HCT116 (cell line): ENCODE data around the gene GPATCH2L.

Experiments
- ATF3 ChIP-seq: IDR thresholded peaks from 2 replicates; pipeline ENCODE4 v1.6.1; 2012
- CTCF ChIP-seq, 3 experiments: fragments of 200-600 bp in 1 of 3; sonication (generic) in 1 of 3; IDR thresholded peaks in 2 of 3; conservative IDR thresholded peaks in 1 of 3; 2 replicates each; pipeline ENCODE4 v1.5.1; 2012 to 2017; ENCODE audit warnings: low read depth in 2 of 3, low read length in 2 of 3, antibody characterized with exemption in 1 of 3, borderline replicate concordance in 1 of 3, control low read depth in 1 of 3, mild to moderate bottlenecking in 1 of 3, mixed read lengths in 1 of 3, mixed run types in 1 of 3, moderate library complexity in 1 of 3; ENCODE audit not compliant: insufficient read depth in 1 of 3
- EGR1 ChIP-seq: IDR thresholded peaks from 2 replicates; pipeline ENCODE4 v1.6.1; 2012; ENCODE audit warnings: low read depth
- FOSL1 ChIP-seq: IDR thresholded peaks from 2 replicates; pipeline ENCODE4 v1.6.1; 2012; ENCODE audit warnings: low read depth
- POLR2A ChIP-seq: IDR thresholded peaks from 2 replicates; pipeline ENCODE4 v1.7.0; 2011; ENCODE audit warnings: borderline replicate concordance; ENCODE audit not compliant: insufficient read depth, insufficient read length; ENCODE audit errors: extremely low read depth
- POLR2AphosphoS5 ChIP-seq: IDR thresholded peaks from 2 replicates; pipeline ENCODE4 v1.6.1; 2011; ENCODE audit warnings: mild to moderate bottlenecking, low read depth, low read length, moderate library complexity
- RAD21 ChIP-seq: IDR thresholded peaks from 2 replicates; pipeline ENCODE4 v1.6.1; 2012; ENCODE audit warnings: low read depth, mild to moderate bottlenecking
- SIN3A ChIP-seq: IDR thresholded peaks from 2 replicates; pipeline ENCODE4 v1.6.1; 2012; ENCODE audit warnings: low read depth
- SP1 ChIP-seq: IDR thresholded peaks from 2 replicates; pipeline ENCODE4 v1.6.1; 2012; ENCODE audit warnings: low read depth
- ZBTB33 ChIP-seq: IDR thresholded peaks from 2 replicates; pipeline ENCODE4 v1.6.1; 2011; ENCODE audit warnings: mild to moderate bottlenecking, low read length, moderate library complexity; ENCODE audit not compliant: insufficient replicate concordance; ENCODE audit errors: extremely low read depth

- no peak for TF ChIP-seq CTCF (IDR thresholded peaks at IDR 0.05 in 2 of 3, conservative IDR thresholded peaks at IDR 0.05 in 1 of 3; ENCODE audit: borderline replicate concordance in 1 of 3, insufficient read depth in 1 of 3, low read depth in 2 of 3, low read length in 2 of 3)
- TF ChIP-seq RAD21: no peak
- no peak for TF ChIP-seq POLR2AphosphoS5
- no peak for TF ChIP-seq SIN3A
- TF ChIP-seq ZBTB33: no peak
- no peak for TF ChIP-seq ATF3
- no peak for TF ChIP-seq FOSL1
- TF ChIP-seq EGR1: no peak
- TF ChIP-seq SP1: no peak
- TF ChIP-seq POLR2A: no peak
These were observed 42.0 kb downstream of the GPATCH2L start for GRCh38 chr14:76193696-76194095.
